Glomerular visceral epithelial cell (primary cell): ENCODE results near the gene PHLDB1.
"Not testable (repeated sequence)": the region's sequence is repeated elsewhere in the genome, so short reads cannot be mapped to it uniquely, and the experiment has no call there.

Source experiments
- DNase-seq: peaks from one replicate; pipeline ENCODE4 v3.0.0-alpha.2; 2016; ENCODE audit errors: extremely low spot score

Gene PHLDB1

DNA sequence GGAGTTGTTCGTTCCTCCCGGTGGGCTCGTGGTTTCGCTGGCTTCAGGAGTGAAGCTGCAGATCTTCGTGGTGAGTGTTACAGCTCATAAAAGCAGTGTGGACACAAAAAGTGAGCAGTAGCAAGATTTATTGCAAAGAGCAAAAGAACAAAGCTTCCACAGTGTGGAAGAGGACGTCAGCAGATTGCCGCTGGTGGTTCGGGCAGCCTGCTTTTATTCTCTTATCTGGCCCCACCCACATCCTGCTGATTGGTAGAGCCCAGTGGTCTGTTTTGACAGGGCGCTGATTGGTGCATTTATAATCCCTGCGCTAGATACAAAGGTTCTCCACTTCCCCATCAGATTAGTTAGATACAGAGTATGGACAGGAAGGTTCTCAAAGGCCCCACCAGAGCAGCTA lies 80.9 kb downstream of the PHLDB1 start:
- DNase-seq: not testable (repeated sequence)

DNA sequence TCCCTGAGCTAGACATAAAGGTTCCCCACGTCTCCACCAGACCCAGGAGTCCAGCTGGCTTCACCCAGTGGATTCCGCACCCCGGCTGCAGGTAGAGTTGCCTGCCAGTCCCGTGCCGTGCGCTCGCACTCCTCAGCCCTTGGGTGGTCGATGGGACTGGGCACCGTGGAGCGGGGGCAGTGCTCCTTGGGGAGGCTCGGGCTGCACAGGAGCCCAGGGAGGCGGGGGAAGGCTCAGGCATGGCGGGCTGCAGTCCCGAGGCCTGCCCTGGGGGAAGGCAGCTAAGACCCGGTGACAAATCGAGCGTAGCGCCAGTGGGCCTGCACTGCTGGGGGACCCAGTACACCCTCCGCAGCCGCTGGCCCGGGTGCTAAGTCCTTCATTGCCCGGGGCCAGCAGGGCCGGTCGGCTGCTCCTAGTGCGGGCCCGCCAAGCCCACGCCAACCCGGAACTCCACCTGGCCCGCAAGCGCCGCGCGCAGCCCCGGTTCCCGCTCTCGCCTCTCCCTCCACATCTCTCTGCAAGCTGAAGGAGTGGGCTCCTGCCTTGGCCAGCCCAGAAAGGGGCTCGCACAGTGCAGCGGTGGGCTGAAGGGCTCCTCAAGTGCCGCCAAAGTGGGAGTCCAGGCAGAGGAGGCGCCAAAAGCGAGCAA lies 81.6 kb downstream of the PHLDB1 start:
- DNase-seq: no peak

- no peak for DNase-seq
Observed at GRCh38 chr11:118689503-118689851, 82.1 kb downstream of the PHLDB1 start.

- DNase-seq: peak; percentile 89
Observed at GRCh38 chr11:118689852-118690552, 82.6 kb downstream of the PHLDB1 start.

DNA sequence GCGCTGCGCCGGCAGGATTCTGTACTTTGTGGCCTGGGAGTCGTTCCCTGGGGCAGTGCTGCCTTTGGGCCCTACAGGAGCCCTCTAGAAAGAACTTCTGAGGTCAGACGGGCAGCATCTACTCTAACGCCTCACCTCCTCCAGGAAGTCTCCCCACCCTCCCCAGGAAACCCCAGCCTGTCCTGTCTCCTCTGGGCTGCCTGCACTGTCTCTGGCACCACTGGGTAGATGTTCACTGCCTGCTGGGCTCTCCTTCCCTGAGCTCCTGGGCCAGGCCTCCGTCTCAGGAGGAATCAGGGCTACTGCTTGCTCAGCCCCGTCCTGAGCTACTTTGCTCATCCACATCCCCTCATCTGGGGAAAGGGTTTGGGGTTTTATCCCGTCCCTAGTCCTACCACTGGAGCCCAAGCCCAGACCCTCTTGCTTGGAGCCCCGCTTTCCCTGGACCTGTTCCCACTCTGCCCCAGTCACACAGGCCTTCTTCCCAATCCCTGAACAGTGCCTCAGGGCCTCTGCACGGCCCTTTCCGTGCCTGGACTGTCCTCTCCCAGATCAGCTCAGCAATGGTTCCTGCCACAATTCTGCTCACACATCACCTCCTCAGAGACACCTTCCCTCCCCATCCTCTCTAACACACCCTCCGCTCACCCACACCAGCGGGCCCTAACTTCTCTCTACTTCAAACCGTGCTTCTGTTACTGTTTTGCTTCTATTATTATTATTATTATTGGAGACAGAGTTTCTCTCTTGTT lies 83.3 kb downstream of the PHLDB1 start:
- no peak for DNase-seq

- peak; percentile 59 for DNase-seq
Observed at GRCh38 chr11:118691926-118692830, 84.8 kb downstream of the PHLDB1 start.

DNA sequence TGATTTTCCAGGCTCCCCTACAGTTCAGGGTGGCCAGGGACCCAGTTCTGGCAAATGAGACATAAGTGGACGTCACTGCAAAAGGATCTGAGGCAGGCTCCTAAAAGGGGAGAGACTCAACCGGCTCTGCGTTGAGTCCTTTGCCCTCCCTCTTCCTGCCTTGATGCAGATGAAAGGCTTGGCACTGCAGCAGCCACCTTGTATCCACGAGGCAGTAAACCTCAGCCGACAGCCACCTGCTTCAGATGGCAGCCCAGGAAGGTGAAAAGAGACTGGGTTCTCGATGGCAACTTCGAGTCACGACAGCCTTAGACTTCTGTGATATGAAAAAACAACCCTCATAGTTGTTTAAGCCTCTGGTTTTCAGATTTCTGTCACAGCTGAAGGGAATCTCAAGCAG lies 86.8 kb downstream of the PHLDB1 start:
- no peak for DNase-seq

GRCh38 chr11:118694771-118695170 lies 87.4 kb downstream of the PHLDB1 start:
- no peak for DNase-seq

DNA sequence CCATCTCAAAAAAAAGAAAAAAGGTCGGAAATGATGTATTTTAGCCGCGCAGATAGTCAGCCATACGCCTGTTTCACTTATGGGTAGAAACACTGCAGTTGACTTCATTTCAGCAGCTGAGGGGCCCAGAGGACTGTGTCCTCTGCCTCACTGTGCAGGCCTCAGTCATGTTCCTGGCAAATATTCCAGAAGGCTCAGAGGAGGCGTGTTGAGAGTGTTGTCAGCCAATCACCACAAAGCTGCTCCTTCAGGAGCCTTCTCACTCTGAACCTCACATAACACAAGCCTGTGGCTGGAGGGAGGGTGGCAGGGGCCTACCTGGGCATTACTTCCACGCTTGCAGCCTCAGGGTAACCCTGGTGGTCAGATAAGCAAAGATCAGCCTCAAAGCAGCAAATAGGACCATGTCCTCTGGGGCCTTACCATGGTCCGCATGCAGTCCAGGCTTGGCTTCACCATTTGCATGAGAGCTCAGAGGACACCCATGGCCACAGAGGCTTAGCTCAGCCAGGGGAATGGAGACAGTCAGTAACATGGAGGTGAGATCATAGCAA lies 89.3 kb downstream of the PHLDB1 start:
- DNase-seq: no peak

GRCh38 chr11:118697346-118697745 lies 89.9 kb downstream of the PHLDB1 start:
- DNase-seq: no peak

- DNase-seq: no peak
Observed at GRCh38 chr11:118699506-118700220, 92.2 kb downstream of the PHLDB1 start.

- no peak for DNase-seq
Observed at GRCh38 chr11:118703563-118704106, 96.2 kb downstream of the PHLDB1 start.

DNA sequence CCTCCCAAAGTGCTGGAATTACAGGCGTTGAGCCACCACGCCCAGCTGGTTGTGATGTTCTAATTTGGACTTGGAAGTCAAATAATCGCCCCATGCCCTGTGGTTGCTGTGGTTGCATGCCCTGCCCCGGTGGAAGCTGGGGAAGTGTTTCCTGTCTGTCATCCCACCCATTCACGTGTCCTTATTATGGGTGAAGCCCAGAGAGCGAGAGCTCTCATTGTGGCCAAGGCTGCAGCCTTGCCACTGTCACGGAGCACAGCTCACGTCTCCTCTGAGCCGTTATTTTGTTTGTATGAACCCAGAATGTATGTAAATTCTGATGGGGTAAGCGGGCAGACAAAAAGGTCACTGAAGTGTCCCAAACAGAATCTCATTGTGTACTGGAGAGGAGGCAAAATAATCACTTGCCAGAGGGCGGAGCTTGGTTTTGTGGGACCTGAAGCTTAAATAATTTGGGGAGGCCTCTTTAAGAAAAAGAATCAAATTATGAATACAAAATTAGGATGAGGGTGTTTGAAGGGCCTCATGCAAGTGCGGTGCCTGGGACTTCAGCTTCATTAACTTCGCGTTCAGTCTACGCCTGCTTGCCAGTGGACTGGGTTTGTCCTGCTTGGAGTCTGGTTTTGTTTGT lies 97.8 kb downstream of the PHLDB1 start:
- peak; percentile 8 for DNase-seq

DNA sequence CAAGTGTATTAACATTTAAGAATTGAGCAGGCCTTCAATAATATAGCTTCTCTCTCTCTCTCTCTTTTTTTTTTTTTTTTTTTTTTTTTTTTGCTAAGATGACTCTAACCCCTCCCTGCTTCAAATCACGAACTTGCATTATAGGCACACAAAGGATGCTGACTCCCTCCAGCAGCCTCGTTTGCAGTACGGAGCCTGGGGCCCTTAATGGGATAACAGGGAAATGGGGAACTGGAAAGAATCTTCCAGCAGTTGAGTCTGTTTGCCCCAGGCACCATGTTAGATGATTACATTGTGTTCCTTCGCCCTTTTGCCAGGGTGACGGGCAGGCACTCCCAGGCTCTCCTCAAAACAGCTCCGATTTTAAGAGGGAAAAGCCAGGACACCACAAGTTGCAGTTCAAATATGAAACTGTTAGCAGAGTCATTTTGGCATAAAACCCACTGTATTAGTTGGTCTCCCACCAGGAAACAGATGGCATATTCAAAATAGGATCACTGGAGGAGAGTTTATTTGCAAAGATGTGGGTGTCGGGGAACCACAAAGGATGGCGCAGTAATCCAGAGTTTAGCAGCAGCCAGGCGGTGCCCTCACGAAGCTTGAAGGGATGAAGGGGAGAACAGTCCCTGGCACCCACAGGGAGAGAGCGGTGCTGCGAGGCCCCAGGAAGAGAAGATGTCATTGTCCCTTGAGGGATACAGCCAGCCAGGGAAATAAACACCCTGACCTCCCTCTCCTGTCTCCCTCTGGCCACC lies 98.6 kb downstream of the PHLDB1 start:
- DNase-seq: no peak

DNA sequence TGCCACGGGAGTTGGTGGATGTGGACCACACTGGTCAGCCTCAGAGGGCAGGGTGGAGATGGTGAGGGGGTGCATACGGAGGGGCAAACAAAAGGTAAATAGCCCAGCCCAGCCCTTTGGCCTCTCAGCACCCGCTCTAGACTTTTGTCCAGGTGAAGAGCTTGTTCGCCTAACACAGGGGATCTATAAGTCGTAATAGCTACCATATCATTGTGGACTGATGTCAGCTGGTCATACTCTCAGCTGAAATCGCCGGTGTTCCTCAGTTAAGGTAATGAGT lies 99.1 kb downstream of the PHLDB1 start:
- DNase-seq: no peak
